GM21360 (cell line): Measurements from ENCODE around the gene DNASE2.

Experiments used
- ATAC-seq: cut with Tn5 transposase; IDR thresholded peaks from one replicate; pipeline ENCODE4 v1.9.1; 2021; ENCODE audit warnings: mild to moderate bottlenecking, moderate library complexity; ENCODE audit not compliant: unreplicated experiment

Gene DNASE2

GRCh38 chr19:12886969-12887747 is 5.9 kb upstream of the DNASE2 start, which contains the start of gene KLF1:
KLF1 (minus strand) TSS chr19:12887201; CDS start chr19:12887140, 61 bp downstream.
- no peak for ATAC-seq

- no peak for ATAC-seq
Observed at GRCh38 chr19:12886651-12886968, 5.4 kb upstream of the DNASE2 start.

GRCh38 chr19:12885749-12886650 is 4.8 kb upstream of the DNASE2 start:
- ATAC-seq = no peak

GRCh38 chr19:12884926-12885748 is 3.9 kb upstream of the DNASE2 start:
- no peak for ATAC-seq

GRCh38 chr19:12884627-12884925 is 3.3 kb upstream of the DNASE2 start:
- ATAC-seq = no peak

GRCh38 chr19:12884202-12884601 is 3.0 kb upstream of the DNASE2 start:
- ATAC-seq = no peak

GRCh38 chr19:12882589-12882988 is 1.3 kb upstream of the DNASE2 start:
- ATAC-seq = no peak

- no peak for ATAC-seq
Observed at GRCh38 chr19:12880551-12881171, 588 bp downstream of the DNASE2 start.

- ATAC-seq = no peak
Observed at GRCh38 chr19:12875086-12875485, 6.2 kb downstream of the DNASE2 start.

GRCh38 chr19:12873891-12874745 is 7.1 kb downstream of the DNASE2 start:
- ATAC-seq = no peak

GRCh38 chr19:12872941-12873890 is 8.0 kb downstream of the DNASE2 start:
- ATAC-seq = no peak

GRCh38 chr19:12872255-12872654 is 9.0 kb downstream of the DNASE2 start:
- no peak for ATAC-seq

- ATAC-seq = no peak
Observed at GRCh38 chr19:12871681-12872080, 9.6 kb downstream of the DNASE2 start.

- ATAC-seq = no peak
Observed at GRCh38 chr19:12868540-12869112, 12.6 kb downstream of the DNASE2 start.

GRCh38 chr19:12867120-12868099 is 13.8 kb downstream of the DNASE2 start:
- no peak for ATAC-seq

GRCh38 chr19:12866416-12867119 is 14.7 kb downstream of the DNASE2 start:
- ATAC-seq = no peak
